Stimulated activated CD8-positive, alpha-beta memory T cell treated with anti-CD3 and anti-CD28 coated beads, Interleukin-4, amount 100 ng/mL, for 24 hours (primary cell): Measurements from ENCODE around the gene HK1.

ENCODE experiments used
- DNase-seq: peaks from one replicate; pipeline ENCODE4 v3.0.0-alpha.2; 2020; ENCODE audit warnings: low read depth

The HK1 gene

DNA sequence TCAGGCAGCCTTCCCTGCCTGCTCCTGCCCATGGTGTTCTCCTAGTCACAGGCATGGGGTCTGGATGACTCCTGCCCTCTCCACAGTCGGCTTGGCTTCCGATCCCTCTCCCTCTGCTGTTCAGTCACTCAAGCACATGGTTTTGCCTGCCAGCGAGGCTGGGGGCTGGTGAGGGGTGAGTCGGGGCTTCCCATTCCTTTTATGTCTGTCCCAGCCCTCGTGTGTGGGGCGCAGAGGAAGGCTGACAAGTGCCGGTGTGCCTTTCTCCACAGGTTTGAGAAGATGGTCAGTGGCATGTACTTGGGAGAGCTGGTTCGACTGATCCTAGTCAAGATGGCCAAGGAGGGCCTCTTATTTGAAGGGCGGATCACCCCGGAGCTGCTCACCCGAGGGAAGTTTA lies 98.4 kb downstream of the HK1 start:
- no peak for DNase-seq

DNA sequence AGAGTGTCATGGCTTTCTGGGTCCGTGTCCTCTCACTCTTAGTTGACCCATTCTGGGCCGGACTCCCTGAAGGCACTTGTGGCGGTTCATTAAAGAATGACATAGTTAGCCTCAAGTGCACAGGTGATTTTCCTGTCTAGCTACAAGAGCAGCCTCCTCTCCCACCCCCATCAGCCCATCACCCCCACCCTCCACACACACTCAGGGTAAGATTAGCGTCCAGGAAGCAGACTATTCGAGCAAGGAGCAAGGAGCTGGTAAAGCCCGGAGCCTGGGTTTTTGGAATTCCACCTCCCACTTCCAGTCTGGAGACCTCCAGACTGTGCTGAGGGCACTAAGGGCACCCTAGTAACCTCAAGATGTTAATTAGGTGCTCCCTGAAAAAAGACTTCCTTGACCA lies 98.9 kb downstream of the HK1 start:
- DNase-seq, result no peak

DNA sequence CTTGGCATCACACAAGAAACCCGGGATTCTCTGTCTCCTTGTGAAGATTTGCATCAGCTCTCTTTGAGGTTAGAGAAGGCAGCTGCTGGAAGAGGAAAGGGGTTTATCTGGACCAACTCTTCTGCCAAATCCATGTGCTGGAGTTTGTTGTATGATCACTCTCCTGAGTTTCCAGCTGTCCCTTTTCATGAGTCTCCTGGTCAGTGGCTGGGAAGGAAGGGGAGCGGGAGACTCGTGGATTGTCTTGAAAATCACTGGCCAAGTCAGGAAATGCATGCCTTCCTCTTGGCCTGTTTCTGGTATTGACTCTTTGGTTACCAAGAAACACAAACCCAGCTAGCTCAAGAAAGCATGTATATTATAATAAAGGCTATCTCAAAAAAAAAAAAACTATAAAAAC lies 99.6 kb downstream of the HK1 start:
- no peak for DNase-seq

DNA sequence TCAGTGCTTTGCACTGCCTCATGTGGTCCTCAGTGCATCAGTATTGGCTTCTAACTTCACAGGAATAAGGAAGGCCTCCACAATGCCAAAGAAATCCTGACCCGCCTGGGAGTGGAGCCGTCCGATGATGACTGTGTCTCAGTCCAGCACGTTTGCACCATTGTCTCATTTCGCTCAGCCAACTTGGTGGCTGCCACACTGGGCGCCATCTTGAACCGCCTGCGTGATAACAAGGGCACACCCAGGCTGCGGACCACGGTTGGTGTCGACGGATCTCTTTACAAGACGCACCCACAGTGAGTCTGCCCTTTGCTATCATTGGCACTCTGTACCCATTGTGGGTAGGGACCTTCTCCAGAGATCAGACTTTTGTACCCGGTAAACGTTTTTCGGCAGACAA lies 101.5 kb downstream of the HK1 start:
- no peak for DNase-seq

DNA sequence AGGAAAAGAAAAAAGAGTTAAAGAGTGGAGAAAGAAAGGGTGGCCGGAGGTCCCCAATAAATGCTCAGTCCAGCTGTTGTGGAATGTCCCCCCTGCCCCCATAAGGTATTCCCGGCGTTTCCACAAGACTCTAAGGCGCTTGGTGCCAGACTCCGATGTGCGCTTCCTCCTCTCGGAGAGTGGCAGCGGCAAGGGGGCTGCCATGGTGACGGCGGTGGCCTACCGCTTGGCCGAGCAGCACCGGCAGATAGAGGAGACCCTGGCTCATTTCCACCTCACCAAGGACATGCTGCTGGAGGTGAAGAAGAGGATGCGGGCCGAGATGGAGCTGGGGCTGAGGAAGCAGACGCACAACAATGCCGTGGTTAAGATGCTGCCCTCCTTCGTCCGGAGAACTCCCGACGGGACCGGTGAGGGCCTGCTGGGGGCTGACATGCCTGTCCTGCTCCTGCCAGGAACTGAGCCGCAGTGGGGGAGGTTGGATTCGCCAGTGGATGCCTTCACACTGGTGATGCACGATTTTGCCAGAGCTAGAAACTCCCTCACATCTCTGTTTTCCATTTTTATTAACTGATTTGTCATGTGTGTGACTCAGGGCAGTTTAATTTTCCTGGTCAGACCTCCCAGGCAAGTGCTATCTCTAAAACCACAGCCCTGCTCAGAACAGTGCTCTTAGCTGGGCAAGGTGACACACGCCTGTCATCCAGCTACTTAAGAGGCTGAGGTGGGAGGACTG lies 104.3 kb downstream of the HK1 start:
- DNase-seq, result no peak

DNA sequence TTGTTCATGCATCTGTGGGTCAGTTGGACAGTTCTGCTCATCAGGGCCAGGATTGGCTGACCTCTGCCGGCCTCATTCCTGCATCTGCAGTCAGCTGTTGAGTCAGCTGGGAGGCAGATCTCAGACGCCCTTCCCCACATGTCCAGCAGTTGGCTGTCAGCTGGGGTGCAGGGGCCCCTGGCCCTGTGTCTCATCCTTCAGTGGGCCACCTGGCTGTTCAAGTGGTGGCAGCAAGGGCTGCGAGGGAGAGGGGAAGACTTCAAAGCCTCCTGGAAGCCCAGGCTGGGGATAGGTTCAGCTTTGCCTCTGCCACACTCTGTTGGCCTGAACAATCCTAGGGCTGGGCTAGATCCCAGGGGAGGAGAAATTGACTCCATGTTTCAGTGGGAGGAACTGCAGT lies 105.3 kb downstream of the HK1 start:
- DNase-seq, result no peak

DNA sequence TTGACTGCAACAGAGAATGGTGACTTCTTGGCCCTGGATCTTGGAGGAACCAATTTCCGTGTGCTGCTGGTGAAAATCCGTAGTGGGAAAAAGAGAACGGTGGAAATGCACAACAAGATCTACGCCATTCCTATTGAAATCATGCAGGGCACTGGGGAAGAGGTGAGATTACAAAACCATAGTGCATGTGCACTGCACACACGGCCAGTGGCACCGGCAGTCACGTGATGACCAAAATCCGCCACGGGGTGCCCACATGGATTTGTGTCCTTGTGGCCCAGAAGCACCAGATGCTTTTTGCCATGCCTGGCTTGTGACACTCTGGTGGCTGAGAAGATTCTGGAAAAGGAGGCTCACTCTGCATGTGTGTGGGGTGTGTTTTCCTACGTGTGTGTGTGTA lies 106.0 kb downstream of the HK1 start:
- DNase-seq, result no peak

DNA sequence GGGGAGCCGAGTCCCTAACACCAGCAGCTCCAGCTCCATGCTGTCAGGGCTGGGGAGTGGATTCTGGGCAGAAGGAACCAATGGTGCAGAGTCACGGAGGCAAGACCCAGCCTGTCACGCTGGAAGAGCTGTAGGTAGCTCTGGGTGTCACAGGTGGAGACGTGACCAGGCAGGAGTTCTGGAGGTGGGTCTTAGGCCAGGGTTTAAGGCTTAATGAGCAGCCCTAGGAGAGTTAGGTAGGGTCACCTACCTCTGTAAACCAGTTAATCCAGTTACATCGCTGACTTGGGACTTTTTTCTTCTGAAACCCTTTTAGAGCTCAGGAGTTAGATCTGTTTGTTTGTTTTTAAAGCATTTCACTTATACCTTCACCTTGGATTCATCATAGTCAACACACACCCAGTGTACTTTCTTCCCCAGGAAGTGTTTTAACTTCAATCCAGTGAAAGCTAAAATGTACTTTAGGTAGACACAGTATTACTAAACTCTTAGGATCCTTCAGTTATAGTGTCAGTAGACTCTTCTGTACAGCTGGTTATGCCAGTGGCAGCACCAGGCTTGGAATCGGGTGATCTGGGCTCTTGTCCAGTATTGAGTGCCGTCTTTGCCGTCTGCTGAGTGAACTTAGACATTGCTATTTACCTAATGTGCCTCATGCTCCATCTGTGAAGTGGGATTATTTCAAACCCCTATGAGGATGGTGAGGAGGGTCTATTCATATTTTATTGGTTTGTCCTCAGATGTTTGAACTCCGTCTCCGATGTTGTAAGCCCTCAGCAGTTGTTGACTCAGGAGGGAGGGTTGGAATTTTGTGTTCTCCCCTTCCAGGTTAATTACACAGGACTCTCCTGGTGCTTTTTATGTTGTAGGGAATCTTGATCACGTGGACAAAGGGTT lies 107.4 kb downstream of the HK1 start:
- no peak for DNase-seq

DNA sequence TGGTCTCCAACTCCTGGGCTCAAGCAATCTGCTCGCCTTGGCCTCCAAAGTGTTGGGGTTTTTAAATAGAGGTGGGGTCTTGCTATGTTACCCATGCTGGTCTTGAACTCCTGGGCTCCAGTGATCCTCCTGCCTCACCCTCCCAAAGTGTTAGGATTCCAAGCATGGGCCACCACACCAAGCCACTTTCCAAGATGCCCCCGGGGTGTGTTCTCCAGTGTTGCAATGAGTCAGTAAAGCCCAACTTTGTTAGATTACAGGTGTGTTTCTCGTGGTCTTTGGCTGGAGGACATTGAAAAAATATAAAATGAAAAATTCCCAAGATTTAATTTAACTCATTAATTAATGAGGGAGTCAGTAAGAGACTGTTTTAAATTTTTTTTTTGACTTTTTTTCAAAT lies 109.2 kb downstream of the HK1 start:
- no peak for DNase-seq

DNA sequence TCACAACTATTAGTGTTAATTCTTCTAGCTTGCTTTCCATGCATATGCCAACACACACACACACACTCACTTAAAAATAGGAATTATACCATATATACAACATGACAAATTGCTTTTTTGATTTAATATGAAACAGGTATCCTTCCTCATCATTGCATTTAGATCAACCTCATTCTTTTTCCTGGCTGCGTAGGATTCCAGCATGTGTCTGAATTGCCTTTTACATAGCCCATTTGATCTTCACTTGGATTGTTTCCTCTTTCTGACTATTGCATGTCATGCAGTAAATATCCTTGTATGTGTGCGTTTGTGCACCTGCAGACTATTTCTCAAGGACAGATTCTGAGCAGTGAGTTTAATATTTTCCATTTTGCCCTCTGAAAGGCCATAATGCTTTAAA lies 110.2 kb downstream of the HK1 start:
- DNase-seq, result no peak

DNA sequence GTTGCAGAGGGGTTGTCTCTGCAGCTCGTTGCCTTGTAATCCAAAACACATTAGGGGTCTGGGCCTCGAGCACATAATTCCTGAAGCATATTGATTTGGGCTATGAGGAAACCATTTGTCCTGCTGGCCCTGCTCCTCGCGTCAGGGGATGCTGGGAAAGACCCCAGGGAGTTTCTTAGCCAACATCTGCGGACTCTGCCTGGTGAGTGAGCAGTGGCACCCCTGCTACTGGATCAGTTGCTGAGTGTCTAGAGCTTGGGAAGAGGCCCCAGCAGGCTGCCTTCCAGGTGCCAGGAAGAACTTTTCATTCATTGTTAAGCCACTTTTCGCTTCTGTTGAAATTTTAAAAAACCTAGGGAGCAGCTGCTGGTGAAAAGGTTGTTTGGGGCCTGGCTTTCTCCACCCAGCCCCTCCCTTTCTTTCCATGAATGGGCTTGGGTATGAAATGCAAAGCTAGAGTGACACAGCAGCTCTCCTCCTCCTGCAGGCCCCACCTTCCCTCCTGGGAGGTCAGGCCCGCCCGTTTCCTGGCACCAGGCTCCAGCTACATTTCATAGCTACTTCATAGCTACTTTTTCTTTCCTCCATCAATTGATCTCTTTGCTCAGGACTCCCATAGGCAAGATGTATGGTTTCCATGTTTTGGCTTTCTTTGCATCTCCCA lies 111.7 kb downstream of the HK1 start:
- no peak for DNase-seq

DNA sequence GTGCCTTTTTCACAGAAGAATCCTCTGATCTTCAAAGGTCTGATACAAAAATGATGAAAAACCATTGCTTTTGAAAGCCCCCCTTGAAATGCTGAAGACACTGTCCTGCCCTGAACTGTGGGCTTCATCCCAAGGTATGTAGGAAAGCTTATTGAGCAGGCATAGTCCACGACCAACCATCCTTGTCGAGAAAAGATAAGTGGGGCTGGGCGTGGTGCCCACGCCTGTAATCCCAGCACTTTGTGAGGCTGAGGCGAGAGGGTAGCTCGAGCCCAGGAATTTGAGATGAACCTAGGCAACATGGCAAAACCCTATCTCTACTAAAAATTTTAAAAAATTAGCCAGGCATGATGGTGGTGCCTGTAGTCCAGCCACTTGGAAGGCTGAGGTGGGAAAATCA lies 112.9 kb downstream of the HK1 start:
- no peak for DNase-seq

DNA sequence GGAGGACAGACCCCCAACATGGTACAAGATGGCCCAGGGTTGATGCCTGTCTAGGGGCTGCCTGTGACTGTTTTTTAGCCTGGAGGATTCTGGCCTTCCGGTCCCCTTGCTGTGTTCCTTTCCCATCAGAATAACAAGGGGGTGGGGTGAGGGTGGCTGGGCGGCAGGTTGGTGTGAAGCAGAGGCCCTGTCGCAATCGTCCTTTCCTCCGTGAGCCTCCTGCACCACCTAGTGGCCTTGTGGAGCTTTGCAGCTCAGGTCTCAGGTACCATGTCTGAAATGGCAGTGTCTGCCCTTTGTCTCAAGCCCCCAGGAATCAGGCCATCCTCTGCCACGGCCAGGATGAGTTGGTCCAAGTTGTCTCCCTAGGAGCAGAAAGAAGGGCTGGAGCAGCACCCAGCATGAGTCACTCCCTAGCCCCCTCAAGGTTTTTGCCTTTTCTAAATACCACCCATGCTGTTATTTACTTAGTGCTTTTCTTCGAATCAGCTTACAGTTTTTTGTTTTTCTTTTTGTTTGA lies 114.2 kb downstream of the HK1 start:
- DNase-seq, result peak; percentile 64

DNA sequence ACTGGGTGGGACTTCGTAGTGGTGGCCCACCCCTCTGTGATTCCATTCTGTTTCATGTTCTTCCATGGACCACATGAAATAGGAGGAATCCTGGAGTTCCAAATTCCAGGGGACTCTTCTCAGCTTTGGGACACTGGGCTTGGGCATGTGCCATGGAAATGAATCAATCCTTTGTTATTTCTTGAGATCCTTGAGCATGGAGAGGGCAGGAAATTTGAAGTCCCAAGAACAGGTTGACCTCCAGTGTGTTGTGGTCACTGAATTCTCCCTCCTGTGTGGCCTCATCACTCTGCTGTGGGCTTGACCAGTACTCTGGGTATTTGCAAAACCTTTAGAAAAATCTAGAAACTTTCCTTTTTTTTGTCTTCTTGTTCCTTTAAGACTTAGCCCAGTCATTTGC lies 115.7 kb downstream of the HK1 start:
- no peak for DNase-seq

DNA sequence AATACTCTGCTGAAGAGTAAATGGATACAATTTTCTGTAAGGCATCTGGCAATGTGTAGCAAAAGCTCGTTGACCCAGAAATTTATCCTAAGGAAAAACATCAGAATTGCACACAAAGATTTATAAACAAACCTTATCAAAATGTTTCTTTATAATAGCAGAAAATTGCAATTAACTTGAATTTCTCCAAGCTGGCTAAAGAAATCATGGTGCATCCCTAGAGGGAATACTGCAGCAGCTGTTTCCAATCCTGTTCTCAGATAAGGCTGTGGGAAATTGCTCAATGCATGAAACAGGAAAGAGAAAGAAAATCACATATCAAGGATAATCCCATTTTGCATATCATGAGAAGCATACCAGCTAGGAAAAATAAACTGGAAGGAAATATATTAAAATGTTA lies 119.7 kb downstream of the HK1 start:
- no peak for DNase-seq

DNA sequence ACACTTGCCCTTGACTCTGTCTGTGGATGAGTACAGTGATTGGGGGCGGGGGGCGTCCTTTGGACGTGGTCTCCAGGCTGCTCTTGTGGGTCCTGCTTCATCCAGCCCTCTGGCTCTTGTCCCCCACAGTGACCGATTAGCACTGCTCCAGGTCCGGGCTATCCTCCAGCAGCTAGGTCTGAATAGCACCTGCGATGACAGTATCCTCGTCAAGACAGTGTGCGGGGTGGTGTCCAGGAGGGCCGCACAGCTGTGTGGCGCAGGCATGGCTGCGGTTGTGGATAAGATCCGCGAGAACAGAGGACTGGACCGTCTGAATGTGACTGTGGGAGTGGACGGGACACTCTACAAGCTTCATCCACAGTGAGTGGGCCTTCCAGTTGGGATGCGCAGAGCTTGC lies 120.2 kb downstream of the HK1 start:
- no peak for DNase-seq

DNA sequence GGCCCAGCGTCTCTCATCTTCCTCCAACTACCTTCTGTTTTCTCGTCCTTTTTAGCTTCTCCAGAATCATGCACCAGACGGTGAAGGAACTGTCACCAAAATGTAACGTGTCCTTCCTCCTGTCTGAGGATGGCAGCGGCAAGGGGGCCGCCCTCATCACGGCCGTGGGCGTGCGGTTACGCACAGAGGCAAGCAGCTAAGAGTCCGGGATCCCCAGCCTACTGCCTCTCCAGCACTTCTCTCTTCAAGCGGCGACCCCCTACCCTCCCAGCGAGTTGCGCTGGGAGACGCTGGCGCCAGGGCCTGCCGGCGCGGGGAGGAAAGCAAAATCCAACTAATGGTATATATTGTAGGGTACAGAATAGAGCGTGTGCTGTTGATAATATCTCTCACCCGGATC lies 122.6 kb downstream of the HK1 start:
- DNase-seq, result no peak

DNA sequence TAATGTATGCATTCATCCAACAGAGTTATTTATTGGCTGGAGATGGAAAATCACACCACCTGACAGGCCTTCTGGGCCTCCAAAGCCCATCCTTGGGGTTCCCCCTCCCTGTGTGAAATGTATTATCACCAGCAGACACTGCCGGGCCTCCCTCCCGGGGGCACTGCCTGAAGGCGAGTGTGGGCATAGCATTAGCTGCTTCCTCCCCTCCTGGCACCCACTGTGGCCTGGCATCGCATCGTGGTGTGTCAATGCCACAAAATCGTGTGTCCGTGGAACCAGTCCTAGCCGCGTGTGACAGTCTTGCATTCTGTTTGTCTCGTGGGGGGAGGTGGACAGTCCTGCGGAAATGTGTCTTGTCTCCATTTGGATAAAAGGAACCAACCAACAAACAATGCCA lies 123.1 kb downstream of the HK1 start:
- no peak for DNase-seq

DNA sequence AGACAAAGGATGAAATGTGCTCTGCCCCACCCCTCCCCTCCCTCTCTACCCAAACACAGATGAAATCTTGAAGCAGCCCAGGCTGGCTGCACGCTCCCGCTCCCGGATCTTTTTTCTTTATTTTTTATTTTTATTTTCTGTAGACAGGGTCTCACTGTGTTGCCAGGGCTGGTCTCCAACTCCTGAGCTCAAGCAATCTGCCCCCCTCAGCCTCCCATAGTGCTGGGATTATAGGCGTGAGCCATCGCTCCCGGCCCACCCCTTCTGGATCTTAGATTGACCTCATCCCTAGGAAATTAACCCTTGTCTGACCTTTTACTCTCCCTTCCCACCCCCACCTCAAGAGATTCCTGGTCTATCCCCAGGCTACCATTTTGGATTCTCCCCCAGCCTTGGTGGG lies 124.1 kb downstream of the HK1 start:
- no peak for DNase-seq

DNA sequence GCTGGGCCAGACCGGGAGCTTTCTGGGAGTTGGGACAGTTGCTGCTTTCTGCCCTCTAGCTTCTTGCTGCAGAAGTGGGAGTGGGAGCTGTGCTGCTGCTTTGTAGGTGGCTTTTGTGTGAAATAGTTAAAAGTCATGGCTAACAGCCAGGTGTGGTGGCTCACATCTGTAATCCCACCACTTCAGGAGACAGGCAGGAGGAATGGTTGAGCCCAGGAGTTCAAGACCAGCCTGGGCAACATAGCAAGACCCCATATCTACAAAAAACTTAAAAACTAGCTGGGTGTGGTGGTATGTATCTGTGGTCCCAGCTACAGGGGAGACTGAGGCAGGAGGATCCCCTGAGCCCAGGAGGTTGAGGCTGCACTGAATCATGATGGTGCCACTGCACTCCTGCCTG lies 124.8 kb downstream of the HK1 start:
- DNase-seq, result no peak

DNA sequence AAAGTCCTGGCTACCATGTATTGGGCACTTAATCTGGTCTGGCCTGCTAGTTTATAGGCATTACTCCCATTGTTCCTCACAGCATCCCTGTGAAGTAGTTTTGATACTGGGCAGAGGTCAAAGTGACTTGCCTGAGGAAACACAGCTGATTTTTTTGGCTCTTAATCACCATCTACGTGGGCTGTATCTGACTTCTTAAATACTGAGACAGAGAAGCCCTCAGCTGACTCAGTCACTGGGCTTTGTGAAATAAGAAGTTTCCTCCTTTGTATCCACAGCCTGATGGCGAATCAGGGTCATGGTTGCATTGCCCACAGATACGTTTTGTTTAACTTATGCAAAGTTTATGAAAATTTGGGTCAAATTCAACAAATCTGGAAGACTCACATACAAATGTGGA lies 125.2 kb downstream of the HK1 start:
- no peak for DNase-seq

DNA sequence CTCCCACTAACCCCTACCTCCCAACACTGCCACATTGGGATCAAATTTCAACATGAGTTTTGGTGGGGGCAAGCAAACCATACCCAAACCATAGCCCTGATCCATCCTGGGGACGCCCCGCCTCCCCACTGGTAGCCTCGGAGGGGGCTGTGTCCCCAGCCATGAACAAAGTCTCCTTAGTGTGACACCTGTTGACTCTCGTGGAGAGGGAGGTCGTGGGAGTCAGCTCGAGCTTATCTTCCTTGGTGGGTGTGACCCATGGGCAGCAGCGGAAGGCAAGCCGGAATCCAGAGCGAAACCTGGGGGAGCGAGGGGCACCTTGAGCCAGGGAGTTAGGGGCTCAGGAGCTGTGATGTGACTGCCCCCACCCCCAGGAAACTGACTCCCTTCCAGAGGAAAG lies 126.5 kb downstream of the HK1 start:
- no peak for DNase-seq

DNA sequence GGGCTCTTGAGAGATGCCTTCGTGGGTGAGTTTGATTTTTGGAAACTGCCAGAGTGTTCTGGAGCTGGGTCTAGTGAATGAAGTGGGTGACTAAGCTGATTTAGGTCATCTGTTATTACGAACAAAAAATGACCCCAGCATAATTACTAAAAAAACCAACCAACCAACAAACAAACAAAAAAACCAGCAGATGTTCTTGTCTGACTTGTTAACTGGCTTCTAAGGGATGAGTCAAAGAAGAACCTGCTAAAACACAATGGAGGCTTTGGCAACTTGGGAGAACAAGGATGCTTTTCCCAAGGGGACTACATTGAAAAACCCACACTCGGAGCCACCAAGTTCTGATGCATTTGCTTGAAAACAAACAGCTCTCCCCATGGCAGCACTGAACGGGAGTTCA lies 126.9 kb downstream of the HK1 start:
- no peak for DNase-seq
